K562 treated with DMSO at 1 percent for 12 hours (cell line): Measurements from ENCODE around the gene NGF. TPM values are rescaled to one million over a fixed set of nuclear protein-coding genes. Genes with fewer than 3 reads are reported as not detected.

ENCODE experiments used
- total RNA-seq: library from RNA; unstranded; fragments of 300-600 nt; gene quantifications from 2 replicates; pipeline ENCODE4 v1.2.3, GENCODE V29; 2022; ENCODE audit not compliant: insufficient read depth

The NGF gene
- total RNA-seq = not detected in 2 replicates

GRCh38 chr1:115337633-115338456 is at the start of gene NGF:
TSS of gene NGF (minus strand) at chr1:115338249. CDS start at chr1:115286795, 51,454 bp downstream.

Other genes with a start within 250 kb of the NGF start
- not detected in 2 replicates for gene TSPAN2, start 248.7 kb downstream of the NGF start, total RNA-seq